Heart left ventricle (tissue), 16 donors: ENCODE measurements around the gene GOLGA6L2. TPM values are rescaled to one million over a fixed set of nuclear protein-coding genes. Genes with fewer than 3 reads are reported as not detected.

Experiments
- ATAC-seq, 4 donors: fragments of 200-7000 bp; cut with Tn5 transposase; one replicate each; pipeline ENCODE4 v1.9.1; 2020 to 2022; ENCODE audit warnings: moderate library complexity in 4 of 4, mild to moderate bottlenecking in 3 of 4, moderate number of reproducible peaks in 1 of 4
- DNase-seq, 5 donors: peaks; one replicate each; pipeline ENCODE4 v3.0.0-alpha.2; 2020
- H3K27ac ChIP-seq, 12 donors: fragments of 200-600 bp; sonication (generic) in 4 of 12; one replicate each; pipeline versions ENCODE4 v1.5.0 to v1.8.0; 2016 to 2022; ENCODE audit warnings: mild to moderate bottlenecking in 2 of 12
- H3K27me3 ChIP-seq, 9 donors: fragments of 200-600 bp; sonication (generic) in 2 of 9; one replicate each; pipeline versions ENCODE4 v1.5.1 to v1.8.0; 2016 to 2022; ENCODE audit warnings: mild to moderate bottlenecking in 3 of 9
- H3K36me3 ChIP-seq, 9 donors: fragments of 200-600 bp; sonication (generic) in 2 of 9; one replicate each; pipeline versions ENCODE4 v1.5.0 to v1.8.0; 2018 to 2022; ENCODE audit warnings: mild to moderate bottlenecking in 2 of 9
- H3K4me1 ChIP-seq, 12 donors: fragments of 200-600 bp; sonication (generic) in 4 of 12; one replicate each; pipeline versions ENCODE4 v1.5.0 to v1.8.0; 2016 to 2022; ENCODE audit warnings: mild to moderate bottlenecking in 3 of 12
- H3K4me3 ChIP-seq, 12 donors: fragments of 200-600 bp; sonication (generic) in 4 of 12; one replicate each; pipeline versions ENCODE4 v1.5.0 to v1.8.0; 2017 to 2022; ENCODE audit warnings: mild to moderate bottlenecking in 9 of 12, moderate library complexity in 4 of 12
- H3K9me3 ChIP-seq, 12 donors: fragments of 200-600 bp; sonication (generic) in 4 of 12; one replicate each; pipeline versions ENCODE4 v1.5.0 to v1.8.0; 2016 to 2022; ENCODE audit warnings: mild to moderate bottlenecking in 1 of 12
- CTCF ChIP-seq, 12 donors: fragments of 200-600 bp; sonication (generic) in 4 of 12; IDR thresholded peaks; one replicate each; pipeline versions ENCODE4 v1.5.0 to v1.8.0; 2018 to 2022; ENCODE audit warnings: antibody characterized with exemption in 12 of 12, mild to moderate bottlenecking in 5 of 12
- POLR2A ChIP-seq, 2 donors: fragments of 450-650 bp; IDR thresholded peaks; one replicate each; pipeline ENCODE4 v1.6.1; 2017; ENCODE audit warnings: antibody characterized with exemption in 2 of 2, mild to moderate bottlenecking in 2 of 2, moderate library complexity in 2 of 2
- WGBS, 4 donors: extraction: QIAGEN DNeasy Blood & Tissue Kit in 2 of 4; methylation state at CpG; one replicate each; pipeline versions ENCODE4 v1.1.5 to v1.1.7; 2013 to 2018; 5-methylcytosine and 5-hydroxymethylcytosine counted together
- intact Hi-C, 10 donors: fragments of 100-400 bp; cut with DNase I; formaldehyde crosslinking; loops; one replicate each; pipeline versions ENCODE4 v1.11.1 to v1.14.2; 2022
- polyA plus RNA-seq, 2 donors: library from polyadenylated mRNA; stranded (reverse); fragments of 200-250 nt; gene quantifications; one replicate each; pipeline ENCODE4 v1.2.3, GENCODE V29; 2013
- total RNA-seq, 9 donors: library from RNA; depleted of rRNA in 2 of 9; stranded (reverse); fragments of >200 nt in 2 of 9; fragmentation: NEBNext Ultra II Directional in 3 of 9; extraction: Animal tissue kit (Norgen Biotek cat#: 25700) in 3 of 9; gene quantifications; one replicate each; pipeline versions ENCODE4 v1.1.0 to v1.2.4, GENCODE V29; 2016 to 2023
- donor health status: ischemic (EF 13 %, LVEDD 7.1; RV severe dilation, severe dysfunction).
- donor health status: healthy with polysubstance abuse.
- donor health status: DM: no; HTN: yes; CAD: no.
- donor health status: DM: no; HTN: no; CAD: no.
- donor health status: ischemic (EF 25% LVEDD 6.9; RV normal size, moderate dysfunction).
- donor health status: ischemic (EF 25% LVEDD 5.7; RV mildly dilated, moderate dysfunction).
- donor health status: healthy.
- donor health status: DM: yes; HTN: yes; CAD: no.
- donor health status: ischemic (EF 35%, LVEDD 5.7; RV mildly dilated, moderate dysfunction).
- donor health status: nonischemic (EF 11% LVEDD 7.7; RV severe dilation, severe dysfunction).
- donor health status: DM: yes; HTN: yes; CAD: no.
- donor health status: PGD.
- donor health status: ischemic (EF 29% LVEDD 5.4; RV normal size, mild dysfunction).
- donor health status: nonischemic (EF 23%, LVEDD 6.1; RV moderate dilation, normal function).

GOLGA6L2 gene
- total and polyA plus RNA-seq, 11 donors, result not detected

GRCh38 chr15:23482228-23482627, 35.2 kb upstream of the GOLGA6L2 start:
- H3K4me1 ChIP-seq, result peaks cover 0 to 11% (median 0%) of the 10 kb centered on the region in 12 donors
- intact Hi-C loops, result loop anchor here in 2 of 10 donors (5.0 to 10.0 kb wide), 2 partner anchors 50 to 63 kb away; no protein-coding TSS in a partner anchor
- 84 to 90% (median 88%) methylated on average over 1 of the region's 1 CpG for WGBS, 4 donors
- H3K9me3 ChIP-seq, result no peaks in the 10 kb centered on the region
- DNase-seq (no peak), ATAC-seq (no peak)
- H3K27me3 ChIP-seq, result no peaks in the 10 kb centered on the region
- H3K36me3 ChIP-seq, result no peaks in the 10 kb centered on the region
- TF ChIP-seq CTCF (IDR thresholded peaks at IDR 0.05) (no peak), POLR2A (IDR thresholded peaks at IDR 0.05) (no peak)
- no peak overlapping the region for H3K27ac ChIP-seq
- no peak overlapping the region for H3K4me3 ChIP-seq

- no peak for ATAC-seq
- no peaks in the 10 kb centered on the region for H3K27me3 ChIP-seq
- intact Hi-C loops, result no loop called here
- peaks cover 0 to under 1% (median 0%) of the 10 kb centered on the region in 12 donors for H3K4me1 ChIP-seq
- H3K9me3 ChIP-seq, result no peaks in the 10 kb centered on the region
- TF ChIP-seq CTCF (IDR thresholded peaks at IDR 0.05) (no peak), POLR2A (IDR thresholded peaks at IDR 0.05) (no peak)
- no peak overlapping the region for H3K4me3 ChIP-seq
- no peak overlapping the region for H3K27ac ChIP-seq
- DNase-seq, result no peak
- H3K36me3 ChIP-seq, result no peaks in the 10 kb centered on the region
- WGBS, 4 donors, result 79 to 86% (median 82%) methylated on average over 6 of the region's 6 CpGs
These were observed 30.9 kb upstream of the GOLGA6L2 start for GRCh38 chr15:23477920-23478319.

GRCh38 chr15:23472678-23473077, 25.6 kb upstream of the GOLGA6L2 start:
- ATAC-seq (no peak), DNase-seq (no peak)
- Histone ChIP-seq H3K9me3 (no peaks in the 10 kb centered on the region), H3K27ac (no peak overlapping the region), H3K27me3 (peaks cover 0 to 3% (median 0%) of the 10 kb centered on the region in 9 donors), H3K36me3 (no peaks in the 10 kb centered on the region), H3K4me3 (no peak overlapping the region), H3K4me1 (no peaks in the 10 kb centered on the region)
- TF ChIP-seq POLR2A (IDR thresholded peaks at IDR 0.05), result no peak
- TF ChIP-seq CTCF (IDR thresholded peaks at IDR 0.05), result no peak
- 74 to 78% (median 75%) methylated on average over 3 of the region's 3 CpGs for whole genome bisulfite sequencing, 4 donors
- intact Hi-C loops, result no loop called here

GRCh38 chr15:23472033-23472432, 25.0 kb upstream of the GOLGA6L2 start:
- 56 to 77% (median 65%) methylated on average over 1 of the region's 1 CpG for WGBS, 4 donors
- H3K27ac ChIP-seq, result no peak overlapping the region
- DNase-seq (no peak), ATAC-seq (no peak)
- intact Hi-C loops, result no loop called here
- H3K4me1 ChIP-seq, result no peaks in the 10 kb centered on the region
- TF ChIP-seq CTCF (IDR thresholded peaks at IDR 0.05) (no peak), POLR2A (IDR thresholded peaks at IDR 0.05) (no peak)
- H3K36me3 ChIP-seq, result no peaks in the 10 kb centered on the region
- H3K27me3 ChIP-seq, result peaks cover 0 to 3% (median 0%) of the 10 kb centered on the region in 9 donors
- H3K4me3 ChIP-seq, result no peak overlapping the region
- H3K9me3 ChIP-seq, result no peaks in the 10 kb centered on the region
